DOHH2 (cell line): ENCODE data around the gene ANKS1B.

Source experiments
- EZH2phosphoT487 ChIP-seq: fragments of 200-600 bp; sonication (generic); IDR thresholded peaks from 2 replicates; pipeline ENCODE4 v1.6.1; 2017; ENCODE audit warnings: borderline replicate concordance, mild to moderate bottlenecking, antibody characterized with exemption, low read length, moderate library complexity, mixed read lengths
- TF ChIP-seq, protein P1 (sequence below): fragments of 200-600 bp; sonication (generic); IDR thresholded peaks from one replicate; pipeline ENCODE4 v1.5.1; 2014; ENCODE audit warnings: antibody characterized with exemption, mild to moderate bottlenecking, low read depth, low read length; ENCODE audit not compliant: poor library complexity, severe bottlenecking

DNA sequence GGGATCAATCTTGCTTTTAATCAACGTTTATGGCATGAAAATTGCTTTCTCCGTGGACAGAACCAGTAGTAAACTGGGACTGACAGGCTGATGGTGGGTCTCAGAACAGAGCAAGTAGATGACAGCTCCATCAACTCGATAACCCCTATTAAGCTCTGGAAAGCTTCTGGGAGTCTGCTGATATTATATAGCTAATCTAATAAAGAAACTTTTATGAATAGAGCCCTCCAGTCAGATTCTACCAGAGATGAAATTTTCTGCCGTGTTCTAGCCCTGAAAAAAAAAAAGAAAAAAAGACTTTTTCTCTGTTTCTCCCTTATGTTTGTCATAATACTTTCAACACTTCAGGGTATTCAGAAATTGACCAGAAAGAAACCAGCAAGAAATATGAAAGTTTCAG is 1168.0 kb downstream of the ANKS1B start:
- TF ChIP-seq EZH2phosphoT487, result no peak
- TF ChIP-seq, protein P1, sequence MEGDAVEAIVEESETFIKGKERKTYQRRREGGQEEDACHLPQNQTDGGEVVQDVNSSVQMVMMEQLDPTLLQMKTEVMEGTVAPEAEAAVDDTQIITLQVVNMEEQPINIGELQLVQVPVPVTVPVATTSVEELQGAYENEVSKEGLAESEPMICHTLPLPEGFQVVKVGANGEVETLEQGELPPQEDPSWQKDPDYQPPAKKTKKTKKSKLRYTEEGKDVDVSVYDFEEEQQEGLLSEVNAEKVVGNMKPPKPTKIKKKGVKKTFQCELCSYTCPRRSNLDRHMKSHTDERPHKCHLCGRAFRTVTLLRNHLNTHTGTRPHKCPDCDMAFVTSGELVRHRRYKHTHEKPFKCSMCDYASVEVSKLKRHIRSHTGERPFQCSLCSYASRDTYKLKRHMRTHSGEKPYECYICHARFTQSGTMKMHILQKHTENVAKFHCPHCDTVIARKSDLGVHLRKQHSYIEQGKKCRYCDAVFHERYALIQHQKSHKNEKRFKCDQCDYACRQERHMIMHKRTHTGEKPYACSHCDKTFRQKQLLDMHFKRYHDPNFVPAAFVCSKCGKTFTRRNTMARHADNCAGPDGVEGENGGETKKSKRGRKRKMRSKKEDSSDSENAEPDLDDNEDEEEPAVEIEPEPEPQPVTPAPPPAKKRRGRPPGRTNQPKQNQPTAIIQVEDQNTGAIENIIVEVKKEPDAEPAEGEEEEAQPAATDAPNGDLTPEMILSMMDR, result no peak
